Measurements from ENCODE around the gene OGFR.

OGFR gene

DNA sequence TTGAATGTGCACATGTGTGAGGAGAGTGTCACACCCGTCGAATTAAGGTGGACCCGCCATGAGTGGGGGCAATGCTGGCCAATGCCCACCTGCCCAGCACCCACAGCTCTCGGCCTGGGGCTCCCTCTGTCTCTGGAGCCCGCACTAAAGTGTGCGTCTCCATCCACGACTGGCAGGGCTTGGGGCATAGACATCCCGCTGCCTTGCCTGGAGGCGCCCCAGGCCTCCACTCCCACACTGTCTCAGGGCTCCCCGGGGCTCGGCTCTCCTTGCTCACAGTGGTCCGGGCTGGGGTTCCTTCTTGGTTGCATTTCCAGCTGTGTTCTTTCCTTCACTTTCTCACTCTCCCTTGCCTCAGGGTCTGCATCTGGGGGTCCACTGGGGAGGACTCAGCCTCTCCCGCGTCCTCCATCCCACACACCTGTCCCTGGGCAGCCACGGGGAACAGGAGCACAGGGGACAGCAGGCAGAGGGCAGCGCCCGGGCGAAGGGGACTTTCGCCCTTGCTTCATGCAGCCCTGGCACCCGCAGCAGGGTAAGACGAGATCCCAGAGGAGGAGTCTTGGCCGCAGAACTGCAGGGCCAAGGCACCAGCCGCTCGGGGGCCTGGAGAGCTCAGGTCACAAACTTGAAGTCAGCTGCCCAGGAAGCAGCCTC is 28.5 kb upstream of the OGFR start:
- DNase-seq (ENCODE audit: low read depth, low spot score) = no peak
- WGBS (ENCODE audit: insufficient coverage, insufficient read length) = no CpG with 5 or more reads among the region's 24 CpGs
- peaks cover 2% of the 10 kb centered on the region for H3K4me1 ChIP-seq (ENCODE audit: control insufficient read depth, insufficient read depth, low read length)
- no peaks in the 10 kb centered on the region for H3K9me3 ChIP-seq (ENCODE audit: control insufficient read depth, insufficient read depth, low read length)
- H3K27me3 ChIP-seq (ENCODE audit: control insufficient read depth, insufficient read depth, low read length) = no peaks in the 10 kb centered on the region
- no peaks in the 10 kb centered on the region for H3K36me3 ChIP-seq (ENCODE audit: control insufficient read depth, insufficient read depth, low read length)
- no peak overlapping the region for H3K27ac ChIP-seq (ENCODE audit: low read length)
- no peak overlapping the region for H3K4me3 ChIP-seq (ENCODE audit: low read length)

DNA sequence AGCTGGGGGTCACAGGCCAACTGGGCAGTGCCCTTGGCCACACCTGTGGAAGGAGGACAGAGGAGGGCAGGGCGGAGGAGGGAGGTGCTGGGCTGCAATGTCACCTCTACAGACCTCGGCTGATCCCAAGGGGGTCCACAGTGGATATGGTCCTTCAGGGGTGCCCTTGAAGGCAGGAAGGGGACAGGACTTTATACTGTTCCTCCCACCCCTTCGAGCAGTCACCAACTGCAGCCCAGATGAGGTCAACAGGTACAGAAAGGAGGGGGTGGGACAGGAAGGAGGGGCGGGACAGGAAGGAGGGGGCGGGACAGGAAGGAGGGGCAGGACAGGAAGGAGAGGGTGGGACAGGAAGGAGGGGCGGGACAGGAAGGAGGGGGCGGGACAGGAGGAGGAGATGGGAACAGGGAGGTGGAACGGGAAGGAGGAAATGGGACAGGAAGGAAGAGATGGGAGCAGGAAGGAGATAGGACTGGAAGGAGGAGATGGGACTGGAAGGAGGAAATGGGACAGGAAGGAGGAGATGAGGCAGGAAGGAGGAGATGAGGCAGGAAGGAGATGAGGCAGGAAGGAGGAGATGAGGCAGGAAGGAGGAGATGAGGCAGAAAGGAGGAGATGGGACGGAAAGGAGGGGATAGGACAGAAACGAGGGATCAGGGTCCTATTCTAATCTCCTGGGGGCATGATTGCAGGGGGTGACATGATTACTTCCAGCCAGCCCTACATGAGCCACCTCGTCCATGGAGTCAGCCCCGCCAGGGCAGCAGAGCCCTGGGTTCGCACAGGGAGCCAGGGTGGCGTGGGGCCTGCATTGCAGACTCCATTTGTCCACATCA is 27.7 kb upstream of the OGFR start:
- DNase-seq (ENCODE audit: low read depth, low spot score) = no peak
- no CpG with 5 or more reads among the region's 14 CpGs for WGBS (ENCODE audit: insufficient coverage, insufficient read length)
- no peak overlapping the region for H3K27ac ChIP-seq (ENCODE audit: low read length)
- H3K4me1 ChIP-seq (ENCODE audit: control insufficient read depth, insufficient read depth, low read length) = peaks cover 2% of the 10 kb centered on the region
- H3K27me3 ChIP-seq (ENCODE audit: control insufficient read depth, insufficient read depth, low read length) = no peaks in the 10 kb centered on the region
- H3K9me3 ChIP-seq (ENCODE audit: control insufficient read depth, insufficient read depth, low read length) = no peaks in the 10 kb centered on the region
- no peak overlapping the region for H3K4me3 ChIP-seq (ENCODE audit: low read length)
- no peaks in the 10 kb centered on the region for H3K36me3 ChIP-seq (ENCODE audit: control insufficient read depth, insufficient read depth, low read length)

DNA sequence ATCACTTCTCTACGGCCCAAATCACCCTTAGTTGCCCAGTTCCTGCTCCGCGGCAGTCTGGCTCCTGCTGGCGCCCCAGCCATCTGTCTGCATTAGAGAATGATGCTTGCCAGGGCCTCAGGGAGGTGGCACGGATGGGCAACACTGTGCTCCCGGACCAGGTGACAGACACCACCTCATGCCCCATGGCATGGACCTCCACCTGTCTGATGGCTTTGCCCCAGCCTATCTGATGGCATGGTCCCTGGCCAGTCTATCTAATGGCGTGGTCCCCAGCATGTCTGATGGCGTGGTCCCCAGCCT is 27.2 kb upstream of the OGFR start:
- no peaks in the 10 kb centered on the region for H3K36me3 ChIP-seq (ENCODE audit: control insufficient read depth, insufficient read depth, low read length)
- WGBS (ENCODE audit: insufficient coverage, insufficient read length) = no CpG with 5 or more reads among the region's 8 CpGs
- no peak for DNase-seq (ENCODE audit: low read depth, low spot score)
- no peak overlapping the region for H3K27ac ChIP-seq (ENCODE audit: low read length)
- H3K4me3 ChIP-seq (ENCODE audit: low read length) = no peak overlapping the region
- H3K9me3 ChIP-seq (ENCODE audit: control insufficient read depth, insufficient read depth, low read length) = no peaks in the 10 kb centered on the region
- no peaks in the 10 kb centered on the region for H3K27me3 ChIP-seq (ENCODE audit: control insufficient read depth, insufficient read depth, low read length)
- peaks cover 2% of the 10 kb centered on the region for H3K4me1 ChIP-seq (ENCODE audit: control insufficient read depth, insufficient read depth, low read length)

DNA sequence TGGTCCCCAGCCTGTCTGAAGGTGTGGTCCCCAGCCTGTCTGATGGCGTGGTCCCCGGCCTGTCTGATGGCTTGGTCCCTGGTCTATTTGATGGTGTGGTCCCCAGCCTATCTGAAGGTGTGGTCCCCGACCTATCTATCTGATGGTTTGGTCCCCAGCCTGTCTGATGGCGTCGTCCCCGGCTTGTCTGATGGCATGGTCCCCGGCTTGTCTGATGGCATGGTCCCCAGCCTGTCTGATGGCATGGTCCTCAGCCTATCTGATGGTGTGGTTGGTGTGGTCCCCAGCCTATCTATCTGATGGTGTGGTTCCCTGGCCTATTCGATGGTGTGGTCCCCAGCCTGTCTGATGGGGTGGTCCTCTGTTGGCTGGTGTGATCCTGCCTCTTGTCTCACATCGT is 26.6 kb upstream of the OGFR start:
- no peaks in the 10 kb centered on the region for H3K9me3 ChIP-seq (ENCODE audit: control insufficient read depth, insufficient read depth, low read length)
- H3K4me1 ChIP-seq (ENCODE audit: control insufficient read depth, insufficient read depth, low read length) = peaks cover 2% of the 10 kb centered on the region
- no peak overlapping the region for H3K4me3 ChIP-seq (ENCODE audit: low read length)
- no peak overlapping the region for H3K27ac ChIP-seq (ENCODE audit: low read length)
- no CpG with 5 or more reads among the region's 9 CpGs for WGBS (ENCODE audit: insufficient coverage, insufficient read length)
- no peaks in the 10 kb centered on the region for H3K36me3 ChIP-seq (ENCODE audit: control insufficient read depth, insufficient read depth, low read length)
- no peak for DNase-seq (ENCODE audit: low read depth, low spot score)
- H3K27me3 ChIP-seq (ENCODE audit: control insufficient read depth, insufficient read depth, low read length) = no peaks in the 10 kb centered on the region

DNA sequence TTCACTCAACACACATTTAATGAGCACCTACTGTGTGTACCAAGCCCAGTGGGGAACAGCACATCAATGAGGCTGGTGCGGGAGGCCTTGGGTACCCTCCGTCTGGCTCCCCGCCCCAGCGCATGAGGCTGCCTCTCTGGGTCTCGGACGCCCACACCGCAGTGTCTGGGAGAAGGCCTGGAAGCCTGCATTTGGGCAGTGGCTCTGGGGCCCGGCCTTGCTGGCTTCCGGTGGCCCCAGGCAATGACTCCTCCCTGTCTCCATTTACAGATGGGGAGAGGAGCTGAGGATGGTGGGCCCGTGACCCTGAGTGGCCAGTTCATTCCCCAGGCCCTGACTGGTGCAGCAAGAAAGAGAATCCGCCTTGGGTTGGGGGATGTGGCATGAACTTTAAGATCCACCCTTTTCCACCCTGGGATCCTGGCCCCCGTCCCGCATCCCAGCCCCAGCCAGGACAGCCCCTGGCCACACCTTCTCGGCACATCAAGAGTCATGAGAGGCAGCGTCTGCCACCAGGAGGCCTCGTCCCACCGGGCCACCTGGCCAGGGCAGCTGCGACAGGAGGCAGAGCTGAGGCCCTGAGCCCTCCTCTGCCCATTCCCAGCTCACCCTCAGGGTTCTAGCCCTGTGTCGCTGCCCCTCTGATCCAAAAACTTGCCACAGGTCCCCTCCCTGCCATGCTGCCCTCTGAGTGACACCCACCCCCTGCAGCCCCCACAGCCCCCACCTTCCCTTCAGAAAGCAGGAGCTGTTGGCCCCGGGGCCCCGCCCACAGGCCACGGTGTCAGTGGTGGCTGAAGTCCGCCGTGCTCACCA is 25.8 kb upstream of the OGFR start:
- H3K27me3 ChIP-seq (ENCODE audit: control insufficient read depth, insufficient read depth, low read length) = no peaks in the 10 kb centered on the region
- DNase-seq (ENCODE audit: low read depth, low spot score) = no peak

DNA sequence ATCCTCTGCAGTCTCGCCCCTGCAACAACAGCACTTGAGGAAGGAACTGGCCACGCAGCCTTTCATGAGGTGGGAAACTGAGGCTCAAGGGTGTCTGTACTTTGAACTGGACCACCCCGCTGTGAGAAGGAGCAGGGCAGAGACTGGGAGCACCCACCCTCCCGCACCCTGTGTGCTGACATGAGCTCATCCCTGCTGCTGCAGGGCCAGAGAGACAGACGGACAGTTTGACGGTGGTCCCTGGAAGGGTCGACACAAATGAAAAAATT is 25.3 kb upstream of the OGFR start:
- Histone ChIP-seq H3K4me3 (ENCODE audit: low read length) (no peak overlapping the region), H3K27me3 (ENCODE audit: control insufficient read depth, insufficient read depth, low read length) (no peaks in the 10 kb centered on the region), H3K9me3 (ENCODE audit: control insufficient read depth, insufficient read depth, low read length) (no peaks in the 10 kb centered on the region), H3K27ac (ENCODE audit: low read length) (no peak overlapping the region), H3K36me3 (ENCODE audit: control insufficient read depth, insufficient read depth, low read length) (no peaks in the 10 kb centered on the region), H3K4me1 (ENCODE audit: control insufficient read depth, insufficient read depth, low read length) (peaks cover 2% of the 10 kb centered on the region)
- no peak for DNase-seq (ENCODE audit: low read depth, low spot score)
- WGBS (ENCODE audit: insufficient coverage, insufficient read length) = no CpG with 5 or more reads among the region's 7 CpGs

More for the DNA sequence above, 25.8 kb upstream of the OGFR start:
- Histone ChIP-seq H3K9me3 (ENCODE audit: control insufficient read depth, insufficient read depth, low read length) (no peaks in the 10 kb centered on the region), H3K4me3 (ENCODE audit: low read length) (no peak overlapping the region), H3K4me1 (ENCODE audit: control insufficient read depth, insufficient read depth, low read length) (peaks cover 2% of the 10 kb centered on the region), H3K36me3 (ENCODE audit: control insufficient read depth, insufficient read depth, low read length) (no peaks in the 10 kb centered on the region), H3K27ac (ENCODE audit: low read length) (no peak overlapping the region)
- no CpG with 5 or more reads among the region's 24 CpGs for WGBS (ENCODE audit: insufficient coverage, insufficient read length)

DNA sequence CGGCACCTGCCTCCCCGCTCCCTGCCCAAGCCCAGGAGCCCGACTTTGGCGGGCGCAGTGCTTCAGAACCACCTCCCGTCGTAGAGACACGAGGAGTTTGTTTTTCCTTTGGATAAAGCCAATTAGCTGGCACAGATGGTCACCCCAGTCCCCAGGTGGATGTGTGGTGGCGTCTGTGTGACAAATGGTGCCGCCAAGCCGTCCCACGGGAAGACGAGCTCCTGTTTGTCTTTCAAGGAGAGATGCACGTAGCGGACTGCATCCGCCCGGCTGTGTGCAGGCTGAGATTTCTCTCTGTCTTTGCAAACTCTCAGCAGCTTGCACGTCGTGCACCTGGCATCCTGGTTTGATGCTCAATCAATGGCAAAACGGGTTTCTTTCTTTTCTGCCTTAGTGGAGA is 24.4 kb upstream of the OGFR start:
- no peak overlapping the region for H3K27ac ChIP-seq (ENCODE audit: low read length)
- peaks cover 2% of the 10 kb centered on the region for H3K4me1 ChIP-seq (ENCODE audit: control insufficient read depth, insufficient read depth, low read length)
- H3K9me3 ChIP-seq (ENCODE audit: control insufficient read depth, insufficient read depth, low read length) = no peaks in the 10 kb centered on the region
- no peak overlapping the region for H3K4me3 ChIP-seq (ENCODE audit: low read length)
- no peaks in the 10 kb centered on the region for H3K36me3 ChIP-seq (ENCODE audit: control insufficient read depth, insufficient read depth, low read length)
- DNase-seq (ENCODE audit: low read depth, low spot score) = no peak
- H3K27me3 ChIP-seq (ENCODE audit: control insufficient read depth, insufficient read depth, low read length) = no peaks in the 10 kb centered on the region
- no CpG with 5 or more reads among the region's 20 CpGs for WGBS (ENCODE audit: insufficient coverage, insufficient read length)

DNA sequence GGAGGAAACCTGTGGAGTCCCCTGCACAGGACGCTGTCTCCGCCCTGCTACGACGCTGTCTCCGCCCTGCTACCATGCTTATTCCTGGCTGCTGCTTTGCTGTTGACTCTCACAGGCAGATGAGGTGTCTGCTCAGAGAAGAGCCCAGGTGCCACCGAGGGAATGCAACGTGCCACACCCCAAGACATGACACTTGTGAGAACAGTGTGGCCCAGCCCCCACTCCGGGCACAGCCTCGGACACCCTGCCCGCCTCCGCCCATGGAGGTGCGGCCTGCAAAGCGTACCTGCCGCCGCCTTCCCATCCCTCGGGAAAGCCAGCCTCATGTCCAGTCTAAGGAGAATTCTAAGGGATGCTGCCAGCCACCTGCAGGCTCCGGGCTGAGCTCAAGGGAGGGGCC is 23.9 kb upstream of the OGFR start:
- H3K4me1 ChIP-seq (ENCODE audit: control insufficient read depth, insufficient read depth, low read length) = peaks cover 2% of the 10 kb centered on the region
- H3K27ac ChIP-seq (ENCODE audit: low read length) = no peak overlapping the region
- no CpG with 5 or more reads among the region's 17 CpGs for WGBS (ENCODE audit: insufficient coverage, insufficient read length)
- no peak overlapping the region for H3K4me3 ChIP-seq (ENCODE audit: low read length)
- no peaks in the 10 kb centered on the region for H3K27me3 ChIP-seq (ENCODE audit: control insufficient read depth, insufficient read depth, low read length)
- H3K9me3 ChIP-seq (ENCODE audit: control insufficient read depth, insufficient read depth, low read length) = no peaks in the 10 kb centered on the region
- DNase-seq (ENCODE audit: low read depth, low spot score) = no peak
- no peaks in the 10 kb centered on the region for H3K36me3 ChIP-seq (ENCODE audit: control insufficient read depth, insufficient read depth, low read length)

DNA sequence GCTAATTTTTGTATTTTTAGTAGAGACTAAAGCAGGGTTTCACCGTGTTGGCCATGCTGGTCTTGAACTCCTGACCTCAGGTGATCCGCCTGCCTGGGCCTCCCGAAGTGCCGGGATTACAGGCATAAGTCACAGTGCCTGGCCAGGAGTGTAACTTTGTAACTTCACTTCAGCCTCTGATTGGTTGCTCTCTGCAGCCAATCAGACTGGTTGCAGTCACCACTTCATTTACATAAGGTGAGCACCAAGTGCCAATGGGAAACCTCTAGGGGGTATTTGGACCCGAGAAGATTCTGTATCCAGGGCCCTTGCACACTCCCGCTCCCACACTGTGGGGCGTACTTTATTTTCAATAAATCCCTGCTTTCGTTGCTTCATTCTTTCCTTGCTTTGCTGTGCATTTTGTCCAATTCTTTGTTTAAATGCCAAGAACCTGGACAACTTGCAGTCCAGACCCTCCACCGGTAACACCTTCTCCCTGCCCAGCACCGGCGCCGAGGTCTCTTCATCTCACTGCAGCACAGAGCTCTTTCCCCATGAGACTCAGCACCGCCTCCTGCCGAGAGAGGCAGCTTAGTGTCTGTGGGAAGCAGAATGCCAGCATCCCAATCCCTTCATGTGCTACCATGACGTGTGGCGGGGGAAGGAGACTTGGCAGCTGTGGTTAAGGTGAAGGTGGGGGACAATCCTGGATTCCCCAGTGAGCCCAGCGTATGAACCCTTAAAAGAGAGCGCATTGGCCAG is 22.3 kb upstream of the OGFR start:
- WGBS (ENCODE audit: insufficient coverage, insufficient read length) = no CpG with 5 or more reads among the region's 18 CpGs
- Histone ChIP-seq H3K9me3 (ENCODE audit: control insufficient read depth, insufficient read depth, low read length) (no peaks in the 10 kb centered on the region), H3K27ac (ENCODE audit: low read length) (no peak overlapping the region), H3K27me3 (ENCODE audit: control insufficient read depth, insufficient read depth, low read length) (no peaks in the 10 kb centered on the region), H3K4me1 (ENCODE audit: control insufficient read depth, insufficient read depth, low read length) (no peaks in the 10 kb centered on the region; the same call in 1 of the 2 replicates), H3K36me3 (ENCODE audit: control insufficient read depth, insufficient read depth, low read length) (no peaks in the 10 kb centered on the region), H3K4me3 (ENCODE audit: low read length) (no peak overlapping the region)
- no peak for DNase-seq (ENCODE audit: low read depth, low spot score)

DNA sequence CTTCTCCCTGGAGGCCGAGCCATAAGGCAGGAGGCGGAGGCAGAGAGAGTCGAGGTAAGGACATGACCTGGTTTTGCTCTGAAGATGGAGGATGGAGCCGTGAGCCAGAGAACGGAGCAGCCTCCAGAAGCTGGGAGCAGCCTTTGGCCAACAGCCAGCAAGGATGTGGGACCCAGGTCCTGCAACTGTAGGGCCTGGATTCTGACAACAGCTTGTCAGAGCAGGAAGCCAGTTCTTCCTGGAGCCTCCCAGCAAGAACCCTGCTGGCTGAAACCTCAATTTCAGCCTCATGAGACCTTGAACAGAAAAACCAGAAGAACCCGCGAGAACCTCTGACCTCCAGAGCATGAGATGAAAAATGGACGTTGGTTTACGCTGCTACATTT is 21.7 kb upstream of the OGFR start:
- Histone ChIP-seq H3K27me3 (ENCODE audit: control insufficient read depth, insufficient read depth, low read length) (no peaks in the 10 kb centered on the region), H3K4me3 (ENCODE audit: low read length) (no peak overlapping the region), H3K36me3 (ENCODE audit: control insufficient read depth, insufficient read depth, low read length) (no peaks in the 10 kb centered on the region), H3K27ac (ENCODE audit: low read length) (no peak overlapping the region), H3K4me1 (ENCODE audit: control insufficient read depth, insufficient read depth, low read length) (no peaks in the 10 kb centered on the region; the same call in 1 of the 2 replicates), H3K9me3 (ENCODE audit: control insufficient read depth, insufficient read depth, low read length) (no peaks in the 10 kb centered on the region)
- DNase-seq (ENCODE audit: low read depth, low spot score) = no peak
- no CpG with 5 or more reads among the region's 9 CpGs for WGBS (ENCODE audit: insufficient coverage, insufficient read length)
